ENCODE data around the gene RIMS4.
A peak's percentile ranks its signal among the peaks of the same experiment; 100 is the strongest.

Gene RIMS4

DNA sequence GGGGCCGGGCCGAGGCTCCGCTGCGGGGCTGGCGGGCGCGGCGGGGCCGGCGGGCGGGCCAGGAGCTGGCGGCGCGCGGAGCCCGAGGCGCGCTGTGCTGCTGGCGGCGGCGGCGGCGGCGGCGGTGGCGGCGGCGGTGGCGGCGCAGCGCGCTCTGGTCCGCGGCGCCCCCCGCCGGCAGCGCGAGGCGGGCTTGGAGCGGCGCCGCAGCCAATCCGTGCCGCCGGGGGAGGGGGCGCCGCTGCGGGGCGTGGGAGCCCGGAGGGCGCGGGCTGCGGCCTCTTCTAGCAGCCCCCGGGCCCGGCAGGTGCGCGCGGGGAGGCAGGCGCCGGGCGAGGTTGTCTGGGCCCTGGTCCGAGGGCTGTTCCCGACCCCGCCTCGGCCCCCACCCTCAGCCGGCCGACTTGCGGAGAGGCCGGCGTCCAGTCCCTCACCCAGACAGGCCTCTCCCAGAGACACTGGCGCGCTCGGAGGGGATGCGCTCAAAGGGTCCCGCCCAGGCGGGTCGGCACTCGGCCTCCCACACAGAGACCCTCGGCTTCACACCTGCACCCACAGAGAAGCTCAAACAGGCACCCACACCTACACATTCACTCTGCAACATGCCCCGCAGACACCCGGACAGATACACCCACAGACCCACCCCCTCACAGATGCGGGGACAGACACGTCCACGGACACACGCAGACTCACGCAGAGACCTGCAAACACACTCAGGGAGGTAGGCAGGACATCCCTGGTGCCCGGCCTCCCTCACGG, at the start of gene RIMS4:
Gene RIMS4 (minus strand): TSS at position 156 of the 759 bp plus-strand sequence. CDS start 275 bp downstream, outside the sequence.
- no peak for DNase-seq (ENCODE audit: low spot score)

DNA sequence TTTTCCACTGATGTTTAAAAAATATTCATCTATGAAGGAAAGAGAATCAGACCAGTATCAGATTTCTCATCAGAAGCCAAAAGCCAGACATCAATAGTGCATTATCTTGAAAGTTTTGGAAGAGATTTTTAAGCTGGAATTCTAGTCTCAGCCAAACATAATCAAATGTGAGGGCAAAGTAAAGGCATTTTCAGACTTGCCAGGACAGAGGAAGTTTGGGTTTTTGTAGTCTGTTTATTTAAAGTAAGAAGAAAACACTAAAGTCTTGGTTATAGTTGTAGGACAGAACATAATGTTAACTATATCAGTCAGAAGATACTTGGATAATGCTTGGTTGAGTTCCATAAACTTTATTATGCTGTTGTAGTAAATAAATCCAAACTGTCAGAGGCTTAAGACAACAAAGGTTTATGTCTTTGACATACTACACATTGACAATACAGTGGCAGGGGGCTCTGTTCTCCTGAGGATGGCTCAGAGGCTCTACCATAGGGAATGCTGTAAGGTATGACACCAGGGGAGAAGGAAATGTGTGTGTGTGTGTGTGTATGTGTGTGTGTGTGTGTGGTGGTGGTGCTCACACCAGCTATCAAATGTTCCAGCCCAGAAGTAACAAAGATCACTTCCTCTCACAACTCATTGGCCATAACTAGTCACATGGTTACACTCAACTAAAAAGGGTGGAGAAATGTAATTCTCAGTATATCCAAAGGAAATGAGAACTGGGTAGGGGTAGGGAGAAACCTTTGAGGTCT, 48.4 kb upstream of the RIMS4 start:
- DNase-seq (ENCODE audit: low spot score): no peak

DNA sequence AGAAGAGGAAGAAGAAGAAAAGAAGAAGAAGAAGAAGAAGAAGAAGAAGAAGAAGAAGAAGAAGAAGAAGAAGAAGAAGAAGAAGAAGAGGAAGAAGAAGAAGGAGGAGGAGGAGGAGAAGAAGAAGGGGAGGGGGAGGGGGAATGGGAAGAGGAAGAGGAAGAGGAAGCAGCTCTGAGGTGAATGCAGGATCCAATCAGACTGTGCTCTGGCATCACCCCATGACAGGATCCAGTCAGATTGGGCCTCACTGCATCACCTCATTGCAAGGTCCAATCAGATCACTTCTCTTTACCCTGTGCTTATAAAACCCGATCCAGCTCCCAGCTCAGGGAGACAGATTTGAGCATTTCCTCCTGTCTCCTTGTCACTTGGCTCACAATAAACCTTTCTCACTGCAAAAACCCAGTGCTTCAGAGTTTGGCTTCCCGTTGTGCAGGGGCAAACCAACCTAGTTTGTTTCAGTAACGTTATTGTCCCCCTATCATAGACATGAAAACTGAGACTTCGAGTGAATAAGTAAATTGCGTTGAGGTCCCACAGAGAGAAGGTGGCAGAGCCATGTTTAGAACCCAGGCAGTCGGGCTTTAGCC, 46.6 kb upstream of the RIMS4 start:
- DNase-seq (ENCODE audit: low spot score): no peak

DNA sequence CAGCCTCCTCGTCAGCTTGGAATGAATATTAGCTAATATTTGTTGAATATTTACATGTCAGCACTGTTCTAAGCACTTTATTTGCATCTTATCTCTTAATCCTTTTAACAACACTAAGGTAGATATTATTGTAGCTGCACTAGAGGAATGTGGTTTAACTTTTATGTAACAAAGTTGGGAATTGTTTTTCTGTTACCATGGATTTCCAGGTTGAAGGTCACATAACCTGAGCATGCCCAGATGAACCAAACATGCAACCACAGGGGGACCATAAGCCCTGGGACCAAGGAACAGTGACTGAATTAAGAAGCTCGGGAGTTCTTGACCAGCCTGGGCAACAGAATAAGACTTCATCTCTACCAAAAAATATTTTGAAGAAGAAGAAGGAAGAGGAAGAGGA, 46.1 kb upstream of the RIMS4 start:
- no peak for DNase-seq (ENCODE audit: low spot score)

DNA sequence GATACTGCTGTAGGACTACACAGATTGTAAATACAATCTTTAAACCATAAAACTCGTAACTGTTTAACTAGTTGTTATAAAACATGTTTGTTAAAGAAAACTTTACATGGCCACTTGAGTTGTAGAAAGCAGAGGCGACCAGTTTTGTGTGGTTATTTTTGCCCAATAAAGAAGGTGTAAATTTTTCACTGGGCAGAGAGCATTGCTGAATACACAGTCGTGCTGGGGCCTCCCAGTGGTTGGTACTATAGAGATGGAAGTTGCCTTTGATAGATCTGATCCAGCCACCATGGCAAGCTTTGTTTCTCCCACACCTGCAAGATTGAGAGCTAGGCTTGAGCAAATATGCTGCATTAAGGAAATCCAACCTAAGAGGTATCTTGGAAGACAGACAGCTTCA, 41.2 kb upstream of the RIMS4 start:
- DNase-seq (ENCODE audit: low spot score): no peak

DNA sequence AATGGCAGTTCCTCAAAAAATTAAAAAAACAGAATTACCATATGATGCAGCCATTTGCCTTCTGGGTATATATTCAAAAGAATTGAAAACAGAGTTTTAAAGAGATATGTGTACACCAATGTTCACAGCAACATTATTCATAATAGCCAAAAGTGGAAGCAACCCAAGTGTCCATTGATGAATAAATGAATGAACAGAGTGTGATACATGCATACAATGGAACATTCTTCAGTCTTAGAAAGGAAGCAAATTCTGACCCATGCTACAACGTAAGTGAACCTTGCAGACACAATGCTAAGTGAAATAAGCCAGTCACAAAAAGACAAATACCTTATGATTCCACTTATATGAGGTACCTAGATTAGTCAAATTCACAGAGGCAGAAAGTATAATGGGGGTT, 40.5 kb upstream of the RIMS4 start:
- no peak for DNase-seq (ENCODE audit: low spot score)

DNA sequence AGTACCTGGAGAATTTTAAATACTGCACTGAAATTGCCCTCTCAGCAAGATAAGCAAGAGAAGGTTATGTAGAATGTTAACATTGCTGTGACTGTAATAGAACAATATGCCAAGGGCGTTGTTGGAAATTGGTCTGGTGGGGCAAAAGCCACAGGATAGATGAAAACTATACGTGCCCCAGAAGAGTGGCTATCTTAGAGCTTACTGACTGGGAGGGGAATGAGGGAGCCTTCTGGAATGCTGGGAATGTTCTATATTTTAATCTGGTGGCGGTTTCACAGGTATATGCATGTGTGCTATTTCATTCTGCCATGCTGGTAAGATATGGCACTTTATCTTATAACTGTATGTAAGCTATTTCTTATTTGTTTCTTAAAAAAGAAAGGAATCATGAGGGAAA, 39.9 kb upstream of the RIMS4 start:
- no peak for DNase-seq (ENCODE audit: low spot score)

DNA sequence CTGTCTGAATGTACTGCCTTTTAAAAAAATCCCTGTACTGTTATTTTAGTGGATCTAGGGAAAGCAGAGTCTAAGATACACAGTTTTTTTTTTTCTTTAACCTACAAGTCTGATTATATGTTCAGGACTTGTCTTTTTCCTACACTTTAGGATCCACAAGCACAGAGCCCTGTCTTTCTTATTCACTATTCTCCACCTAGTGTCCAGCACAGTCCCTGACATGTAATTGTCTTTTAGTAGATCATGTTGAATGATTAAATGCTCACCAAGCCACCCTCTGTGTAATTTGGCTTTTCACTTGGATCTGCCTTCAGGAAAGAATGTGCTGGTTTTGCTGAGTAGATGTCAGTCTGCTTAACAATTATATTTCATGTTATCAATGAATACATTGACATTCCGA, 39.4 kb upstream of the RIMS4 start:
- no peak for DNase-seq (ENCODE audit: low spot score)

DNA sequence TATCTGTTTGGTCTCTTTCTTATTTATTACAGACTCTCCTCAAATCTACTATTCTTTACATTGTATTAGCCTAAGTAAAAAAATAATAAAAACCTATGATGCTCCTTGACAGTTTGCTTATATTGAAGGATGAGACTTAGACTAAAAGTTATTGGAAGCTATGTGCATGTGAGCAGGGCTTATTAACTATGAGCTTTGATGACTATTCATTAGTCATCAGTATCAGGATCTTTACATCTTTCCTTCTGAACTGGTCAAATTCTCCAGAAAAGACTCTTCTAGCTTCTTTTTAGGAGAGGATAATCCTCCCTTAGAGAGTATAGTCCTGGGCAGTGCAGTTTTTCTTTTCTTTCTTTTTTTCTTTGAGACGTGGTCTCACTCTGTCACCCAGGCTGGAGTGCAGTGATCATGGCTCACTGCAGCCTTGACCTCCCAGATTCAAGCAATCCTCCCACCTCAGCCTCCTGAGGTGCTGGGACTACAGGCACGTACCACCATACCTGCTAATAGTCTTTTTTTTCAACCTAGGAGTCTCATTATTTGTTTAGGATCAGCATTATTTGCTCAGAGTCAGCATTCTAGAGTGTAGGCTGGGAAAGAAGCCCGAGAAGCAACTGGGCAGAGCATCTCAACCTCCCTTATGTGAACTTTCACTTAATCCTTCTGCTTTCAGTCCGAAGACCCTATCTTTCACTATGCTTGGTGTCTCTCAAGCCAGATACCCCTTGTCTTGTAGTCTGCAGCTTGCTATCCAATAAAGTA, 38.1 kb upstream of the RIMS4 start:
- no peak for DNase-seq (ENCODE audit: low spot score)

DNA sequence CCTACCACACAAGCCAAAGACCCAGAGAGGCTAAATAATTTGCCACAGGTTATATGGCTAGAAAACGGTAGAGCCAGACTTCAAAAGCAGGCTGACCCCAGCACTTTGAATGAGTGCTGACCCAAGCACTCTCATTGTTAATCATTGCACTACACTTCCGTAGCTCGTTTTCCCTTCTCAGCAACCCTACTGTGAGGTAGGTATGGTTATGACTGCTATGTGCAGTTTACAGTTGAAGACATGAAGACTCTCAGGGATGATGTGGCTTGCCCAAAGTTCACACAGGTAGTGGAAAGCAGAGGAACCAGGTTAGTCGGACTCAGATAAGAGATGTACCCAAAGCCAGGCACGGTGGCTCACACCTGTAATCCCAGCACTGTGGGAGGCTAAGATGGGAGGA, 33.5 kb upstream of the RIMS4 start:
- no peak for DNase-seq (ENCODE audit: low spot score)

DNA sequence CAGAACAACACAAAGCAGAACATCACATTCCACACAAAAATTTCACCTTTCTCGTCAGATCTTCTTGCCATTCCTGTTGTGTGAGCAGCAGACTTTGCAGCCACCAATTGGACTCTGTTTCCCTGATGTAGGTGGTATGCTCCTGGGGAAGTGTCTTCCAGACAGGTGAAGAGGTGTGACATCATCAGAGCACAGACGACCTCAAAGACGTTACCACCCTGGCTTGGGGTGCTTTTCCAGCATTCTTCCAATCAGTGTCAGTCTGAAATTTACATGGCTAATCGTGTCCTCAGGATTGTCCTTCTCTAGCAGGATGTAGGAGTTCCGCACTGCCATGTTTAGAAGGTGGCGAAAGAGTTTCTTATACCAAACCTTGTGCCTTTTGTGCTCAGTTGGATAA, 31.6 kb upstream of the RIMS4 start:
- DNase-seq (ENCODE audit: low spot score): no peak

DNA sequence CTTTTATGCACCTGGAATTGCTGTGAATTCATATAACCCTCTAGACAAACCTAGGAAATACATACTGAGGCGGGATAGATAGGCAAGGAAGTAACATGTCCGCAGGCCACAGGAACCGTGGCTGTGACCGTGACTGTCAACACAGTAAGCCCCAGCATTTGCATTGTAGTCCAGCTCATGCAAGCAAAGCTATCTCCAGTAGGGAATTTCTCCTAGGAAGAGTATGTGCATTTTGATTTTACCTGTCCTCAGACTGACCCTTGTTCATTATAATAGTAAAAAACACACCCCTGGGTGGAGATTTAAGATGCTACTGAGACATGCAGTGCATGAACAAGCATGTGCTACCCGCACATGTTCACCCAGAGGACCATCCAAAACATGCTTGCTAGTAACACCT, 30.5 kb upstream of the RIMS4 start:
- DNase-seq (ENCODE audit: low spot score): no peak

DNA sequence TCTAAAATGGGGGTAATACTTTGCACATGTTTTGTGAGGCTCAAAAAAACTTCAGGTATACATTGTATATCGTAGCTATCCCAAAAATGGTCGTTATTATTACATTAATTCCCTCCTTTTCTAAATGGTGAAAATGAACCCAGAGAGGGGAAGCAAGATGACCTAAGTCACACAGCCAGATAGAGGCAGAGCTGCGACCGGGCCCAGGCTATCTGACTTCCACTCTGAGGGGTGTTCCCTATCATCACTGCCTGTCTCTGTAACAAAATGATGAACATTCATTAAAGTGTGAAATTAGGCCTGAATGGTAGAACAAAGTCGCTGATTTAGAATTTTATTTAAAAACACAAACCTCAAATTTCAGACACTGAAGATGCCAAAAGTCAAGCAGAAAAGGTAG, 29.1 kb upstream of the RIMS4 start:
- DNase-seq (ENCODE audit: low spot score): no peak

DNA sequence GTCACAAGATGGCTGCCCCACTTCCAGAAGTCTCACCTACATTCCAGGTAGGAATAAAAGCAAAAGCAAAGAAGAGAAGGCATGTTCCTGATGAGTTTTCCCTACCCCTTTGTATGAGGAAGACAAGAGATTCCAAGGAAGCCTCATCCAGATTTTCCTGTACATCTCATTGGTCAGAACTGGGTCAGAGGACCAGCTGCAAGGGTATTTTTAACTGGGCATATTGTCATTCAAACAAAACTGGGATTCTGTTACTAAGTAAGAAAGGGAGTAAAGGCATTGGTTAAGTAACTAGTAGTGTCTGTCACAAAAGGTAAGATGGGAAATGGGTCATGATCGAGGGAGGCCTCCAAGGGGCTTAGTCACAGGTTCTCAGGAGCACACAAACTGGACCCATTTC, 28.2 kb upstream of the RIMS4 start:
- DNase-seq (ENCODE audit: low spot score): no peak

DNA sequence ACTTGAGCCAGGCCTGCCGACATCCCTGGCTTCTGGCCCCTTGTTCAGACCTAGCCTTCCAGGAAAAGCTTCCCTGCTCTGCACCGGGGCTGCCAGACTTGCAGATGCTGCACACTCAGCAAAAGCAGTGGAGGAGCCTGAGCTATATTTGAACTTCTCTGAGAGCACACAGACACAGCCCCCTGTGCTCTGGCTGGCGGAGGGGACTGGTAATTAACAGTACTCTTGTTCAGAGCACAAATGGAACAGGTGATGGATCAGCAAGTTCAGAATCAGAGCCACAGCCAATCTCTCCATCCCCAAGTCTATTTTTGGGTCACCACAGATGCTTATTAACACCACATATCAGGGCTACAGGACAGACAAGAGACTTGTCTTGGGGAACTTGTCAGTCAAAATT, 27.6 kb upstream of the RIMS4 start:
- no peak for DNase-seq (ENCODE audit: low spot score)

DNA sequence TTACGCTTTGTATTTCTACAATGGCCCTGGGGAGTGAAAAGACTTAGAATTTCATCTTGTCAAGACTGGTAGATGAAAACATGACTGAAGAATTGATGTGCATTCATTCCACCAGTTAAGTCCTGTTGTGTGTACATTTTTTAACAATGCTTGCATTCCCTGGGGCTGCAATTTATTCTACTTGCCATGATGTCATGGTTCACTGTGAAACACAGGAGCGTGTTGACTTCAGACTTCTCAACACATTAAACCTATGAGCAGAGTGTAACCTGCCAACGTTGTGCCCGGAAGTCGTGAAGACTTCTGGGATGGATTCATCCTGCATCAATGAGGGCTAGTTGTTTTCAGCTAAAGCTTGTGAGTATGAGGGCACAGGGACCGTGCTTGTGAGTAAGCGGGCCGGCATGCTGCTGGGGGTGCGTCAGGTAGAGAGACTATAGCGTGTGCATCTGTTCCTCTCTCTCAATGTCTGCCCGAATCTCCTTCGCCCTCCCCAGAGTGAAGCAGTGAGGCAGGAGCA, 26.3 kb upstream of the RIMS4 start:
- DNase-seq (ENCODE audit: low spot score): no peak

DNA sequence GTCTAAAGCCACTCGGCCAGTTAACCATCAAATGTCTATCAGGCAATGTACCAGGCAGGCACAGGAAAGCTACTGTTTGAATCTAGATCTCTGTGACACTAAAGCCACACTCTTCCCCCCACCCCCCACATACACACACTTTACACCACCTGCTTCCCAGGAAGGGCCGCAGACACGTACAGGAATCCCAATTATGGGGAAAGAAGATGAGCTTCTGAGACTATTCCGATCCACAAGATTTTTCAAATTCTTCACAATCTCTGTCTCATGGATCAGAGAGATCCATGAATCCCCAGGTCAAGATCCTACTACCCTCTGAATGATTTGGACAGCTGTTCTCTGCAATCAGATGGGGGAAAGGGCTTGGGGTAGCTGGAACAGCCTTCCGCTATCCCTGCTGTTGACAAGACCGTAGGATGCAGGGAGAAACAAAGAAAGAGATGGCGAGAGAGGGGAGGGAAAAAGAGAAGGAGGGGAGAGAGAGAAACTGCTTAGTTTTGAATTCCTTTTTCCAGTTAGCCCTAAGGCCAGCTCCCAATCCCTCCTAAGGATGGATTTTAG, 25.4 kb upstream of the RIMS4 start:
- DNase-seq (ENCODE audit: low spot score): no peak

DNA sequence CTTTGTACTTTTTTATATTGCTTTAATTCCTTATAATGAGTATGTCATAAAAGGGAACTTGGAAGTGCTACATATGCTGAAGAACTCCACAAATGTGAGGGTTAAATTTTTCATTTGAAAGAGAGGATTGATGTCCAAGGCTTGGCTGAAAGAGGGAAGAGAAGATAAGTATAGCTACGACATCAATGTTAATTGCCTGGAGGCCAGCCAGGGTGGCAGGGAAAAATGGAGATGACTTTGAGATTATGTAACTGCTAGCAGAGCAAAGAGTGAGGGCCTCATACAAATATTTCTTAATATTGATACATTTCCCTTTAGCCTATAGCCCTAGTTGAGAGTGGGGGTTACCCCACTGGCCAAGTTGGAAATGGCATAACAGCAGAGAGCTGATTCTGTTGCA, 24.8 kb upstream of the RIMS4 start:
- no peak for DNase-seq (ENCODE audit: low spot score)

DNA sequence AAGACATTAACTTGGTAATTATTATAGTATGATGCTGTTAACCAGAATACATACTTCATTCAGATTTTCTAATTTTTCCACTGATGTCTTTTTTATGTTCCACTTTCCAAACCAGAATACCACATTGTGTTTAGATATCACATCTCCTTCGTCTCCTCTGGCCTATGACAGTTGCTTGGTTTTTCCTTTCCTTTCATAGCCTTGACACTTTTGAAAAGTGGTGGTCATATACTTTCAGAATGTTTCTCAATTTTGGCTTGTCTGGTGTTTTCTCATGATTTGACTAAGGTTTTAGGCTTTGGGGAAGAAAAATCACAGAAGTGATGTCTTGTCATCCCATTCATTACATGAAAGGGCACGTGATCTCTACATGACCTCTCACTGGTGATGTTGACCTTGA, 24.3 kb upstream of the RIMS4 start:
- no peak for DNase-seq (ENCODE audit: low spot score)

DNA sequence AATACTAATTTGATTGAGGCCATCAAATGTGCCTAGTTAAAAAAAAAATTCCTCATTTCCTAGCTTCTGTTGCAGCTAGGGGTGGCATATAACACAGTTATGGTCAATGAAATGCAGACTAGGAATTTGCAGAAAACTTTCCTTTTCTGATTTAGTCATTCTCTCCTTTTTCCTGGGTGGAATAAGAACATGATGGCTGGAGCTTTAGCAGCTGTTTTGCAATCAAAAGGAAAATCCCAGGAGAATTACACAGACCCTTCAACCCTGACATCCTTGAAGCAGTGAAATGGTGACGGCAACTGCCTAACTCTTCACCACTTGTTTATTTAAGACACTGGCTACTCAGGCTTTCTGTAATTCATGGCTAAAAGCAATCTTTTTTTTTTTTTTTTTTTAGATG, 23.1 kb upstream of the RIMS4 start:
- DNase-seq (ENCODE audit: low spot score): no peak

DNA sequence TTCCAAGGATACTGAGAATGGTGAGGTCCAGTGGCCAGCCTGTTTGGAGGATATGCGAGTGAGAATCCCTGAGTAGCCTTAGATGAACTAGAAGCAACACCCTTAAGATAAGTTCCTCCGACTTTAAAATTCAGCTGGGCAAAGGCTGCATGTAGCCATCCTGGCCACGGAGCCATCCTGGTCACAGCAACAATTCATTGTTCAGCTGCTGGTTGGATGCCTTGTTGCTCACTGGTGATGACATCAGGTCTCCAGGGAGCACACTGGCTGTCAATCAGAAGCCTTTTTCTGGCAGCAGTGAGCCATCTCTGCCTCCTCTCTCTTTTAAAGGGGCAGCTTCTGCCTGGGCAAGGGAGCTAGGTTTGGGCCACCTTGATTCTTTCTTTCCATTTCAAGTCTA, 22.4 kb upstream of the RIMS4 start:
- peak; percentile 50 for DNase-seq (ENCODE audit: low spot score)

DNA sequence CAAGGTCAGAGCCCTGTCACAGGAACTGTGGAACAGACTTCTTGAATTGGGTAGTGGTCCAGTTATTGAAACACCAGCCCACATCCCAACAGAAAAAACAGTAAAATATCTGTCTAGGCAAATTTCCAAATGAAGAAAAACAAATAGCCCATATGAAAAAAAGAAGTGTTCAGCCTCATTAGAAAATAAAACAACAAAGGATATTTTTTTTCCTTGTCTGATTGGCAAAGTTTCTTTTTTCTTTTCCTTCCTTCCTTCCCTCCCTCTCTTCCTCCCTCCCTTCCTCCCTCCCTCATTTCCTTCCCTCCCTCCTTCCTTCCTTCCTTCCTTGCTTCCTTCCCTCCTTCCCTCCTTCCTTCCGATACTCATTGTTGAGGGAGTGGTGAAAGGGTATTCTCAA, 20.6 kb upstream of the RIMS4 start:
- DNase-seq (ENCODE audit: low spot score): no peak

Measured in kidney tubule cell (primary cell).